Smooth muscle cell (in vitro differentiated cells): ENCODE results near the gene TNFRSF11A. TPM values are rescaled to one million over a fixed set of nuclear protein-coding genes. Genes with fewer than 3 reads are reported as not detected.

Experiments
- DNase-seq: peaks from one replicate; lab custom pipeline; 2025; ENCODE audit not compliant: unreplicated experiment; lab: John Stamatoyannopoulos, UW
- H2AFZ ChIP-seq: fragments of 200-600 bp; sonication (generic); 2 replicates; pipeline ENCODE4 v1.6.0; 2016; ENCODE audit warnings: antibody characterized with exemption, low read depth, mild to moderate bottlenecking
- H3F3A ChIP-seq: fragments of 200-600 bp; sonication (generic); 2 replicates; pipeline ENCODE4 v1.6.0; 2017; ENCODE audit warnings: antibody characterized with exemption, low read depth
- H3K27ac ChIP-seq: fragments of 200-600 bp; sonication (generic); 2 replicates; pipeline ENCODE4 v1.5.1; 2016; ENCODE audit warnings: low read depth, mild to moderate bottlenecking
- H3K27me3 ChIP-seq: fragments of 200-600 bp; sonication (generic); 2 replicates; pipeline ENCODE4 v1.6.1; 2016; ENCODE audit warnings: low read depth, mild to moderate bottlenecking
- H3K36me3 ChIP-seq: fragments of 200-600 bp; sonication (generic); 2 replicates; pipeline ENCODE4 v1.5.1; 2016; ENCODE audit warnings: low read depth
- H3K4me1 ChIP-seq: fragments of 200-600 bp; sonication (generic); 2 replicates; pipeline ENCODE4 v1.5.1; 2016; ENCODE audit warnings: low read depth
- H3K4me2 ChIP-seq: fragments of 200-600 bp; sonication (generic); 2 replicates; pipeline ENCODE4 v1.6.0; 2016; ENCODE audit warnings: mild to moderate bottlenecking
- H3K4me3 ChIP-seq: fragments of 200-600 bp; sonication (generic); 2 replicates; pipeline ENCODE4 v1.5.1; 2016; ENCODE audit warnings: mild to moderate bottlenecking
- H3K79me2 ChIP-seq: fragments of 200-600 bp; sonication (generic); 2 replicates; pipeline ENCODE4 v1.6.0; 2016; ENCODE audit warnings: low read depth, mild to moderate bottlenecking
- H3K9ac ChIP-seq: fragments of 200-600 bp; sonication (generic); 2 replicates; pipeline ENCODE4 v1.6.0; 2016; ENCODE audit warnings: low read depth
- H3K9me3 ChIP-seq: fragments of 200-600 bp; sonication (generic); replicated peaks from 2 replicates; pipeline ENCODE4 v1.5.1; 2016; ENCODE audit warnings: low read depth
- H4K20me1 ChIP-seq: fragments of 200-600 bp; sonication (generic); 2 replicates; pipeline ENCODE4 v1.6.0; 2016; ENCODE audit warnings: low read depth
- CTCF ChIP-seq: fragments of 200-600 bp; sonication (generic); IDR thresholded peaks from 2 replicates; pipeline ENCODE4 v1.5.1; 2017; ENCODE audit warnings: borderline replicate concordance, mild to moderate bottlenecking, antibody characterized with exemption; ENCODE audit not compliant: insufficient read depth, poor library complexity, severe bottlenecking
- WGBS: methylation state at CpG from one replicate; pipeline ENCODE4 v1.1.7; 2016; ENCODE audit warnings: low lambda C conversion rate; 5-methylcytosine and 5-hydroxymethylcytosine counted together
- polyA plus RNA-seq: library from polyadenylated mRNA; unstranded; fragments of >200 nt; fragmentation: Nextera tagmentation; extraction: Ambion mirVana; gene quantifications from 2 replicates; pipeline ENCODE4 v1.2.1, GENCODE V29; 2016
- total RNA-seq: library from RNA; depleted of rRNA; stranded (reverse); fragments of >200 nt; gene quantifications from 2 replicates; pipeline ENCODE4 v1.2.3, GENCODE V29; 2014

The TNFRSF11A gene
- total and polyA plus RNA-seq, 2 experiments from 2014 or later, result under 0.01 TPM; not detected in 1

GRCh38 chr18:62386091-62386490 lies 61.0 kb downstream of the TNFRSF11A start:
- no peaks in the 10 kb centered on the region for H4K20me1 ChIP-seq
- H3K9ac ChIP-seq, result no peak overlapping the region
- H3K79me2 ChIP-seq, result no peaks in the 10 kb centered on the region
- no peak overlapping the region for H2AFZ ChIP-seq
- H3K9me3 ChIP-seq, result no peaks in the 10 kb centered on the region
- H3K27me3 ChIP-seq, result peaks cover 56% of the 10 kb centered on the region
- no peaks in the 10 kb centered on the region for H3K4me1 ChIP-seq
- H3K4me2 ChIP-seq, result no peak overlapping the region
- H3F3A ChIP-seq, result no peaks in the 10 kb centered on the region
- no peak for DNase-seq
- WGBS, result 82% methylated on average over 5 of the region's 5 CpGs
- no peak overlapping the region for H3K4me3 ChIP-seq
- no peak for TF ChIP-seq CTCF
- no peak overlapping the region for H3K27ac ChIP-seq
- no peaks in the 10 kb centered on the region for H3K36me3 ChIP-seq

GRCh38 chr18:62386601-62387000 lies 61.5 kb downstream of the TNFRSF11A start:
- Histone ChIP-seq H3K27me3 (peaks cover 51% of the 10 kb centered on the region), H3K79me2 (no peaks in the 10 kb centered on the region), H3K27ac (no peak overlapping the region), H3K4me1 (no peaks in the 10 kb centered on the region), H3K4me2 (no peak overlapping the region), H3K9me3 (no peaks in the 10 kb centered on the region), H3K36me3 (no peaks in the 10 kb centered on the region), H3K9ac (no peak overlapping the region), H4K20me1 (no peaks in the 10 kb centered on the region), H2AFZ (no peak overlapping the region), H3F3A (no peaks in the 10 kb centered on the region), H3K4me3 (no peak overlapping the region)
- no peak for DNase-seq
- no peak for TF ChIP-seq CTCF
- WGBS, result 81% methylated on average over 4 of the region's 4 CpGs

GRCh38 chr18:62387257-62387656 lies 62.1 kb downstream of the TNFRSF11A start:
- 20% methylated on average over 2 of the region's 2 CpGs for WGBS
- DNase-seq, result no peak
- H3K36me3 ChIP-seq, result no peaks in the 10 kb centered on the region
- no peaks in the 10 kb centered on the region for H3F3A ChIP-seq
- H3K4me2 ChIP-seq, result no peak overlapping the region
- no peak overlapping the region for H3K9ac ChIP-seq
- no peaks in the 10 kb centered on the region for H3K4me1 ChIP-seq
- H3K4me3 ChIP-seq, result no peak overlapping the region
- H3K9me3 ChIP-seq, result no peaks in the 10 kb centered on the region
- H2AFZ ChIP-seq, result no peak overlapping the region
- peaks cover 46% of the 10 kb centered on the region for H3K27me3 ChIP-seq
- H3K79me2 ChIP-seq, result no peaks in the 10 kb centered on the region
- H4K20me1 ChIP-seq, result no peaks in the 10 kb centered on the region
- H3K27ac ChIP-seq, result no peak overlapping the region
- TF ChIP-seq CTCF, result no peak
